ENCODE results near the gene PLXNA4. TPM values are rescaled to one million over a fixed set of nuclear protein-coding genes. Genes with fewer than 3 reads are reported as not detected.

The PLXNA4 gene
- total and polyA plus RNA-seq, 4 donors = 0.63 to 4.6 (median 2.1) TPM

- DNase-seq (no peak), ATAC-seq (ENCODE audit: insufficient read depth, low FRiP score) (no peak)
- Histone ChIP-seq H3K9ac (ENCODE audit: insufficient read depth in 1 of 2, low read length in 2 of 2) (no peak overlapping the region), H3K36me3 (ENCODE audit: control insufficient read depth in 4 of 4, insufficient read depth in 4 of 4, low read length in 4 of 4) (no peaks in the 10 kb centered on the region), H3K4me1 (ENCODE audit: control insufficient read depth in 5 of 5, insufficient read depth in 5 of 5, low read length in 5 of 5) (no peaks in the 10 kb centered on the region), H3K4me3 (no peak overlapping the region), H3K9me3 (ENCODE audit: control insufficient read depth in 4 of 4, insufficient read depth in 3 of 4, low read length in 3 of 4) (no peaks in the 10 kb centered on the region), H3K27me3 (ENCODE audit: control insufficient read depth in 3 of 3, insufficient read depth in 3 of 3, low read length in 2 of 3) (no peaks in the 10 kb centered on the region), H3K27ac (ENCODE audit: low read depth in 1 of 2, low read length in 1 of 2) (no peak overlapping the region)
- TF ChIP-seq, protein P1, sequence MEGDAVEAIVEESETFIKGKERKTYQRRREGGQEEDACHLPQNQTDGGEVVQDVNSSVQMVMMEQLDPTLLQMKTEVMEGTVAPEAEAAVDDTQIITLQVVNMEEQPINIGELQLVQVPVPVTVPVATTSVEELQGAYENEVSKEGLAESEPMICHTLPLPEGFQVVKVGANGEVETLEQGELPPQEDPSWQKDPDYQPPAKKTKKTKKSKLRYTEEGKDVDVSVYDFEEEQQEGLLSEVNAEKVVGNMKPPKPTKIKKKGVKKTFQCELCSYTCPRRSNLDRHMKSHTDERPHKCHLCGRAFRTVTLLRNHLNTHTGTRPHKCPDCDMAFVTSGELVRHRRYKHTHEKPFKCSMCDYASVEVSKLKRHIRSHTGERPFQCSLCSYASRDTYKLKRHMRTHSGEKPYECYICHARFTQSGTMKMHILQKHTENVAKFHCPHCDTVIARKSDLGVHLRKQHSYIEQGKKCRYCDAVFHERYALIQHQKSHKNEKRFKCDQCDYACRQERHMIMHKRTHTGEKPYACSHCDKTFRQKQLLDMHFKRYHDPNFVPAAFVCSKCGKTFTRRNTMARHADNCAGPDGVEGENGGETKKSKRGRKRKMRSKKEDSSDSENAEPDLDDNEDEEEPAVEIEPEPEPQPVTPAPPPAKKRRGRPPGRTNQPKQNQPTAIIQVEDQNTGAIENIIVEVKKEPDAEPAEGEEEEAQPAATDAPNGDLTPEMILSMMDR (IDR thresholded peaks at IDR 0.05; ENCODE audit: control extremely low read depth, extremely low read depth) = no peak
- 63 to 76% methylated on average over 5 of the region's 5 CpGs for WGBS, 2 donors
These were observed 289.4 kb downstream of the PLXNA4 start for GRCh38 chr7:132286836-132287235.

DNA sequence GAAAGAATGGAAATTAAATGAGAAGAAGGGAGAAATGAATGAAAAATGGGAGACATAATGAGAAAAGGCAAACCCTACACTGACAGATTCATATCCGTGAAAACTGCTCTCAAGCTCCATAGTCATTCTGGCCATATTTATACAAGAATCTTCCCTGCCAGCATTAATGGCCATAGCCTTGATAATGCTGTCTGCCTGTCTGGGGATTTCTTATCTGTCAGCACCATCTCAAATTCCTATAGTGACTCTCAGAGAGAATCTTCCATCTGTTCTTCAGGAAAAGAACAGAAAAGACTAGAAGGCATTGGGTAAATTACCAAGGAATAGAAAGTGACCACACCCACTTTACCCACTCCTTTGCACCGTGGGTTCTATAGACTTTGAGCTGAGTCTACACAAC lies 295.9 kb downstream of the PLXNA4 start:
- ATAC-seq (ENCODE audit: insufficient read depth, low FRiP score) = no peak
- DNase-seq = peak in 1 of 3 donors; percentile 13
- Histone ChIP-seq H3K36me3 (ENCODE audit: control insufficient read depth in 4 of 4, insufficient read depth in 4 of 4, low read length in 4 of 4) (no peaks in the 10 kb centered on the region), H3K9ac (ENCODE audit: insufficient read depth in 1 of 2, low read length in 2 of 2) (no peak overlapping the region), H3K27ac (ENCODE audit: low read depth in 1 of 2, low read length in 1 of 2) (no peak overlapping the region), H3K4me1 (ENCODE audit: control insufficient read depth in 5 of 5, insufficient read depth in 5 of 5, low read length in 5 of 5) (peaks cover 0 to 26% (median 8%) of the 10 kb centered on the region in 5 donors), H3K4me3 (no peak overlapping the region), H3K9me3 (ENCODE audit: control insufficient read depth in 4 of 4, insufficient read depth in 3 of 4, low read length in 3 of 4) (no peaks in the 10 kb centered on the region), H3K27me3 (ENCODE audit: control insufficient read depth in 3 of 3, insufficient read depth in 3 of 3, low read length in 2 of 3) (peaks cover 0 to 7% (median 0%) of the 10 kb centered on the region in 3 donors)
- TF ChIP-seq, protein P1 (IDR thresholded peaks at IDR 0.05; ENCODE audit: control extremely low read depth, extremely low read depth) = no peak
- 54 to 64% methylated on average over 2 of the region's 2 CpGs for WGBS, 2 donors

GRCh38 chr7:132279718-132280117 lies 296.6 kb downstream of the PLXNA4 start:
- WGBS, 2 donors = 86 to 88% methylated on average over 4 of the region's 4 CpGs
- no peak for DNase-seq
- no peaks in the 10 kb centered on the region for H3K9me3 ChIP-seq (ENCODE audit: control insufficient read depth in 4 of 4, insufficient read depth in 3 of 4, low read length in 3 of 4)

More at GRCh38 chr7:132279718-132280117, 296.6 kb downstream of the PLXNA4 start:
- Histone ChIP-seq H3K4me1 (ENCODE audit: control insufficient read depth in 5 of 5, insufficient read depth in 5 of 5, low read length in 5 of 5) (peaks cover 0 to 26% (median 8%) of the 10 kb centered on the region in 5 donors), H3K27me3 (ENCODE audit: control insufficient read depth in 3 of 3, insufficient read depth in 3 of 3, low read length in 2 of 3) (peaks cover 0 to 7% (median 0%) of the 10 kb centered on the region in 3 donors), H3K27ac (ENCODE audit: low read depth in 1 of 2, low read length in 1 of 2) (no peak overlapping the region), H3K36me3 (ENCODE audit: control insufficient read depth in 4 of 4, insufficient read depth in 4 of 4, low read length in 4 of 4) (no peaks in the 10 kb centered on the region), H3K9ac (ENCODE audit: insufficient read depth in 1 of 2, low read length in 2 of 2) (no peak overlapping the region), H3K4me3 (no peak overlapping the region)
- ATAC-seq (ENCODE audit: insufficient read depth, low FRiP score) = no peak
- TF ChIP-seq, protein P1 (IDR thresholded peaks at IDR 0.05; ENCODE audit: control extremely low read depth, extremely low read depth) = no peak
